Left ventricle myocardium inferior (tissue), 1 donor: ENCODE data around the gene HACL1. TPM values are rescaled to one million over a fixed set of nuclear protein-coding genes. Genes with fewer than 3 reads are reported as not detected.
A peak's percentile ranks its signal among the peaks of the same experiment; 100 is the strongest.

ENCODE experiments used
- DNase-seq: peaks from one replicate; pipeline ENCODE4 v3.0.0-alpha.2; 2020
- H3K27ac ChIP-seq: fragments of 200-600 bp; replicated peaks from 2 replicates; pipeline ENCODE4 v1.8.0; 2021
- H3K27me3 ChIP-seq: fragments of 200-600 bp; 2 replicates; pipeline ENCODE4 v1.8.0; 2021; ENCODE audit warnings: low read depth
- H3K36me3 ChIP-seq: fragments of 200-600 bp; 2 replicates; pipeline ENCODE4 v1.8.0; 2021
- H3K4me1 ChIP-seq: fragments of 200-600 bp; 2 replicates; pipeline ENCODE4 v1.8.0; 2021
- H3K4me3 ChIP-seq: fragments of 200-600 bp; 2 replicates; pipeline ENCODE4 v1.8.0; 2021; ENCODE audit warnings: mild to moderate bottlenecking, moderate library complexity
- H3K9me3 ChIP-seq: fragments of 200-600 bp; replicated peaks from 2 replicates; pipeline ENCODE4 v1.8.0; 2021
- CTCF ChIP-seq: fragments of 200-600 bp; IDR thresholded peaks from 2 replicates; pipeline ENCODE4 v1.8.0; 2021; ENCODE audit warnings: antibody characterized with exemption, mild to moderate bottlenecking, borderline replicate concordance
- intact Hi-C: fragments of 100-400 bp; cut with micrococcal nuclease; formaldehyde crosslinking; loops from one replicate; pipeline ENCODE4 v1.11.0; 2022
- total RNA-seq: library from RNA; stranded (reverse); fragmentation: NEBNext Ultra II Directional; extraction: Animal tissue kit (Norgen Biotek cat#: 25700); gene quantifications from one replicate; pipeline ENCODE4 v1.2.1, GENCODE V29; 2021
- donor health status: DM: no; HTN: yes; CAD: no; lungs with severe emphysema.

The HACL1 gene
- total RNA-seq, 1 donor from 2014 or later, result 14.9 TPM

GRCh38 chr3:15553749-15554148 lies 47.6 kb downstream of the HACL1 start:
- no peaks in the 10 kb centered on the region for H3K27me3 ChIP-seq
- no peak for TF ChIP-seq CTCF
- no peak for DNase-seq
- intact Hi-C loops, result loop anchor here (10.0 kb wide), 1 partner anchor 129 kb away; the partner anchor contains the start of genes EAF1 and METTL6
- H3K36me3 ChIP-seq, result no peaks in the 10 kb centered on the region
- no peak overlapping the region for H3K27ac ChIP-seq
- H3K9me3 ChIP-seq, result no peaks in the 10 kb centered on the region
- H3K4me1 ChIP-seq, result no peaks in the 10 kb centered on the region
- H3K4me3 ChIP-seq, result no peak overlapping the region

- DNase-seq, result no peak
- no peak overlapping the region for H3K4me3 ChIP-seq
- H3K27me3 ChIP-seq, result no peaks in the 10 kb centered on the region
- H3K4me1 ChIP-seq, result no peaks in the 10 kb centered on the region
- intact Hi-C loops, result loop anchor here (10.0 kb wide), 1 partner anchor 127 kb away; the partner anchor contains the start of genes EAF1 and METTL6
- no peak for TF ChIP-seq CTCF
- H3K36me3 ChIP-seq, result no peaks in the 10 kb centered on the region
- no peak overlapping the region for H3K27ac ChIP-seq
- H3K9me3 ChIP-seq, result no peaks in the 10 kb centered on the region
These were observed 49.5 kb downstream of the HACL1 start for GRCh38 chr3:15551902-15552301.

- intact Hi-C loops, result loop anchor here (10.0 kb wide), 1 partner anchor 125 kb away; the partner anchor contains the start of genes EAF1 and METTL6
- TF ChIP-seq CTCF, result no peak
- H3K36me3 ChIP-seq, result no peaks in the 10 kb centered on the region
- no peak overlapping the region for H3K27ac ChIP-seq
- H3K4me3 ChIP-seq, result no peak overlapping the region
- H3K4me1 ChIP-seq, result no peaks in the 10 kb centered on the region
- H3K9me3 ChIP-seq, result no peaks in the 10 kb centered on the region
- H3K27me3 ChIP-seq, result no peaks in the 10 kb centered on the region
- no peak for DNase-seq
These were observed 51.5 kb downstream of the HACL1 start for GRCh38 chr3:15549846-15550245.

- intact Hi-C loops, result no loop called here
- peak overlapping the region; percentile 4 for H3K27ac ChIP-seq
- peaks cover 17% of the 10 kb centered on the region for H3K4me1 ChIP-seq
- H3K27me3 ChIP-seq, result no peaks in the 10 kb centered on the region
- H3K9me3 ChIP-seq, result no peaks in the 10 kb centered on the region
- no peaks in the 10 kb centered on the region for H3K36me3 ChIP-seq
- no peak overlapping the region for H3K4me3 ChIP-seq
- no peak for TF ChIP-seq CTCF
- no peak for DNase-seq
These were observed 58.8 kb downstream of the HACL1 start for GRCh38 chr3:15542614-15543013.

GRCh38 chr3:15541371-15541770 lies 60.0 kb downstream of the HACL1 start:
- intact Hi-C loops, result no loop called here
- H3K36me3 ChIP-seq, result no peaks in the 10 kb centered on the region

More at GRCh38 chr3:15541371-15541770, 60.0 kb downstream of the HACL1 start:
- no peak for TF ChIP-seq CTCF
- DNase-seq, result no peak
- no peaks in the 10 kb centered on the region for H3K27me3 ChIP-seq
- H3K27ac ChIP-seq, result no peak overlapping the region
- H3K4me1 ChIP-seq, result peaks cover 17% of the 10 kb centered on the region
- H3K4me3 ChIP-seq, result no peak overlapping the region
- no peaks in the 10 kb centered on the region for H3K9me3 ChIP-seq
